Endometrium (tissue), 2 donors: Measurements from ENCODE around the gene NIP7.

Experiments
- FAIRE-seq: peaks from 2 replicates; lab custom pipeline; 2012; peaks lifted over from hg19 to GRCh38; lab: Jason Lieb, UNC
- donor health status: control.
- donor health status: control.

The NIP7 gene

GRCh38 chr16:69318911-69319289 lies 20.7 kb upstream of the NIP7 start:
- FAIRE-seq: no peak

- FAIRE-seq: no peak
These were observed 20.2 kb upstream of the NIP7 start for GRCh38 chr16:69319381-69319780.

GRCh38 chr16:69319826-69320739 lies 19.5 kb upstream of the NIP7 start:
- FAIRE-seq: no peak

GRCh38 chr16:69320740-69321073 lies 18.9 kb upstream of the NIP7 start:
- FAIRE-seq: no peak

- no peak for FAIRE-seq
These were observed 18.5 kb upstream of the NIP7 start for GRCh38 chr16:69321080-69321479.

- no peak for FAIRE-seq
These were observed 17.2 kb upstream of the NIP7 start for GRCh38 chr16:69322343-69322742.

GRCh38 chr16:69323415-69323814 lies 16.2 kb upstream of the NIP7 start:
- no peak for FAIRE-seq

GRCh38 chr16:69324013-69324531 lies 15.5 kb upstream of the NIP7 start:
- no peak for FAIRE-seq

- FAIRE-seq: no peak
These were observed 14.9 kb upstream of the NIP7 start for GRCh38 chr16:69324585-69325253.

- no peak for FAIRE-seq
These were observed 13.8 kb upstream of the NIP7 start for GRCh38 chr16:69325784-69326171.

GRCh38 chr16:69326172-69326873 lies 13.2 kb upstream of the NIP7 start:
- FAIRE-seq: no peak

- FAIRE-seq: no peak
These were observed 11.8 kb upstream of the NIP7 start for GRCh38 chr16:69327585-69328310.

GRCh38 chr16:69328854-69329316 lies 10.7 kb upstream of the NIP7 start:
- no peak for FAIRE-seq

GRCh38 chr16:69329369-69330285 lies 9.9 kb upstream of the NIP7 start:
- no peak for FAIRE-seq

GRCh38 chr16:69330286-69331109 lies 9.1 kb upstream of the NIP7 start, which contains the start of gene PDF:
TSS of gene PDF (minus strand) at chr16:69330588. CDS start at chr16:69330570, 18 bp downstream.
- FAIRE-seq: no peak

GRCh38 chr16:69334696-69335095 lies 4.9 kb upstream of the NIP7 start:
- FAIRE-seq: no peak

- no peak for FAIRE-seq
These were observed 849 bp upstream of the NIP7 start for GRCh38 chr16:69338557-69339288.

GRCh38 chr16:69340095-69340644 lies 598 bp downstream of the NIP7 start:
- no peak for FAIRE-seq

GRCh38 chr16:69344171-69344570 lies 4.6 kb downstream of the NIP7 start:
- no peak for FAIRE-seq
